IPS DF 6.9 (cell line): ENCODE data around the gene VWA2.

Source experiments
- DNase-seq: peaks from one replicate; pipeline ENCODE4 v3.0.0-alpha.2; 2013; ENCODE audit warnings: low read depth, low spot score
- H3K27ac ChIP-seq: one replicate; pipeline ENCODE4 v1.5.1; 2013; ENCODE audit warnings: low read length, control low read depth
- H3K27me3 ChIP-seq: 2 replicates; pipeline ENCODE4 v1.6.1; 2013; ENCODE audit warnings: mild to moderate bottlenecking, low read length; ENCODE audit not compliant: control insufficient read depth, insufficient read depth
- H3K36me3 ChIP-seq: 2 replicates; pipeline ENCODE4 v1.6.1; 2013; ENCODE audit warnings: low read length; ENCODE audit not compliant: control insufficient read depth, insufficient read depth
- H3K4me1 ChIP-seq: 2 replicates; pipeline ENCODE4 v1.6.1; 2013; ENCODE audit warnings: low read length; ENCODE audit not compliant: control insufficient read depth, insufficient read depth
- H3K4me3 ChIP-seq: 2 replicates; pipeline ENCODE4 v1.5.1; 2013; ENCODE audit warnings: mild to moderate bottlenecking, low read length
- H3K9me3 ChIP-seq: 2 replicates; pipeline ENCODE4 v1.6.1; 2013; ENCODE audit warnings: low read length, inconsistent platforms; ENCODE audit not compliant: control insufficient read depth, insufficient read depth
- WGBS: extraction: QIAGEN DNeasy Blood & Tissue Kit; methylation state at CpG from one replicate; pipeline ENCODE4 v1.1.7; 2013; ENCODE audit warnings: mixed read lengths, missing lambda C conversion rate; ENCODE audit not compliant: insufficient read length, insufficient coverage; 5-methylcytosine and 5-hydroxymethylcytosine counted together

VWA2 gene

DNA sequence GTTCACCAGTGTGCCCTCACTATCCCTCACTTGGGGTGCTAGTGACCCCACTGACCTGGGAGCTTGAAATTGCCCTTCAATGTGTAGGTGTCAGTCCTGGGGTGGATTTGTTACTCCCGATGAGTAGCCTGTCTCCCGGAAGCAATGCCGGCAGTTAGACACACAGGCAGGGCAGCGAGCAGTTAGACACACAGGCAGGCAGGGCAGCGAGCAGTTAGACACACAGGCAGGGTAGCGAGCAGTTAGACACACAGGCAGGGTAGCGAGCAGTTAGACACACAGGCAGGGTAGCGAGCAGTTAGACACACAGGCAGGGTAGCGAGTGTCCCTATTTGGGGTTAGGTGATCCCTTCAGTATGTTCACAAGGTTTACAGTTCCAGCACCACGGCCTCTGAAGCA lies 44.0 kb downstream of the VWA2 start:
- H3K36me3 ChIP-seq = no peaks in the 10 kb centered on the region
- H3K27ac ChIP-seq = no peak overlapping the region
- no peak overlapping the region for H3K4me3 ChIP-seq
- no peaks in the 10 kb centered on the region for H3K27me3 ChIP-seq
- no peak for DNase-seq
- WGBS = no CpG with 5 or more reads among the region's 10 CpGs
- no peaks in the 10 kb centered on the region for H3K9me3 ChIP-seq
- no peaks in the 10 kb centered on the region for H3K4me1 ChIP-seq

- Histone ChIP-seq H3K4me1 (no peaks in the 10 kb centered on the region), H3K9me3 (no peaks in the 10 kb centered on the region; the same call in 1 of the 2 replicates), H3K27ac (no peak overlapping the region), H3K4me3 (no peak overlapping the region), H3K36me3 (no peaks in the 10 kb centered on the region; the same call in 1 of the 2 replicates), H3K27me3 (no peaks in the 10 kb centered on the region)
- no peak for DNase-seq
- no CpG with 5 or more reads among the region's 6 CpGs for WGBS
Observed at GRCh38 chr10:114283535-114284234, 44.6 kb downstream of the VWA2 start.

DNA sequence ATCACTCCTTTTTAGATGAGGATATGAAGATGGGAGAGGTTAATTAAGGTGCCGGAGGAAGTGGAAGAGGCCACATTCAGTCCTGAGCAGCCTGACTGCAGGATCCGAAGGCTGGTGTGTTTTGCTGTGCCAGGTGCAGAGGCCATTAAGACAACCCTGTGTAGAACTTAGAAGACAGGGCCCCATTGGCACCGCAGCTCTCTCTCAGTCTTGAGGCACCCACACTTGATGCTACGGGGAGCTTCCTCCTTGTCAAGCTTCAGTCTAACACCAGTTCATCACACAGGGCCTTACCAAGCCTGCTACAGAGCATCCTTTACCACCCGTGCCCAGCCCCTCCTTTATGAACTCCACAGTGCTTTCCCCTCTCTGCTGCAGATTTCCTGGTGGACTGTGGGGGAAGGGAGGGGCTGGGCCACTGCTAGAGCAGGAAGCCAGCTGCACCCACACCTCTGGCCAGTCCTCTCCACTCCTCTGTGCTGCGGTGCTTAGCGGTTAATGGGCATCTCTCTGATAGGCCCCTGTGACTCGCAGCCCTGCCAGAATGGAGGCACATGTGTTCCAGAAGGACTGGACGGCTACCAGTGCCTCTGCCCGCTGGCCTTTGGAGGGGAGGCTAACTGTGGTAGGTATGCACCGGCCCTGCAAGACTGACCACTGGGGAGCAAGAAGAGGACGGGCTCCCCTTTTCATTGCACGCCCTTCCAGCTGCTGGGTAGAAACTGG lies 45.5 kb downstream of the VWA2 start:
- Histone ChIP-seq H3K36me3 (no peaks in the 10 kb centered on the region; the same call in 1 of the 2 replicates), H3K27ac (no peak overlapping the region), H3K9me3 (no peaks in the 10 kb centered on the region; the same call in 1 of the 2 replicates), H3K4me1 (no peaks in the 10 kb centered on the region), H3K4me3 (no peak overlapping the region), H3K27me3 (no peaks in the 10 kb centered on the region)
- no peak for DNase-seq
- WGBS = no CpG with 5 or more reads among the region's 13 CpGs

DNA sequence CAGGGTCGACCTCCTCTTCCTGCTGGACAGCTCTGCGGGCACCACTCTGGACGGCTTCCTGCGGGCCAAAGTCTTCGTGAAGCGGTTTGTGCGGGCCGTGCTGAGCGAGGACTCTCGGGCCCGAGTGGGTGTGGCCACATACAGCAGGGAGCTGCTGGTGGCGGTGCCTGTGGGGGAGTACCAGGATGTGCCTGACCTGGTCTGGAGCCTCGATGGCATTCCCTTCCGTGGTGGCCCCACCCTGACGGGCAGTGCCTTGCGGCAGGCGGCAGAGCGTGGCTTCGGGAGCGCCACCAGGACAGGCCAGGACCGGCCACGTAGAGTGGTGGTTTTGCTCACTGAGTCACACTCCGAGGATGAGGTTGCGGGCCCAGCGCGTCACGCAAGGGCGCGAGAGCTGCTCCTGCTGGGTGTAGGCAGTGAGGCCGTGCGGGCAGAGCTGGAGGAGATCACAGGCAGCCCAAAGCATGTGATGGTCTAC lies 46.9 kb downstream of the VWA2 start:
- WGBS = no CpG with 5 or more reads among the region's 31 CpGs
- no peak overlapping the region for H3K27ac ChIP-seq
- no peaks in the 10 kb centered on the region for H3K27me3 ChIP-seq
- H3K9me3 ChIP-seq = no peaks in the 10 kb centered on the region; the same call in 1 of the 2 replicates
- no peak overlapping the region for H3K4me3 ChIP-seq
- H3K36me3 ChIP-seq = no peaks in the 10 kb centered on the region; the same call in 1 of the 2 replicates
- H3K4me1 ChIP-seq = no peaks in the 10 kb centered on the region
- no peak for DNase-seq

- H3K27me3 ChIP-seq = no peaks in the 10 kb centered on the region
- WGBS = no CpG with 5 or more reads among the region's 8 CpGs
- no peak overlapping the region for H3K4me3 ChIP-seq
- no peak for DNase-seq
- H3K9me3 ChIP-seq = no peaks in the 10 kb centered on the region; the same call in 1 of the 2 replicates
- H3K36me3 ChIP-seq = no peaks in the 10 kb centered on the region; the same call in 1 of the 2 replicates
- no peak overlapping the region for H3K27ac ChIP-seq
- H3K4me1 ChIP-seq = no peaks in the 10 kb centered on the region
Observed at GRCh38 chr10:114286921-114287320, 47.9 kb downstream of the VWA2 start.

GRCh38 chr10:114288424-114289095 lies 49.5 kb downstream of the VWA2 start:
- no peaks in the 10 kb centered on the region; the same call in 1 of the 2 replicates for H3K9me3 ChIP-seq
- WGBS = no CpG with 5 or more reads among the region's 11 CpGs
- H3K4me1 ChIP-seq = no peaks in the 10 kb centered on the region
- H3K27ac ChIP-seq = no peak overlapping the region
- no peaks in the 10 kb centered on the region for H3K27me3 ChIP-seq
- DNase-seq = no peak
- H3K4me3 ChIP-seq = no peak overlapping the region
- no peaks in the 10 kb centered on the region; the same call in 1 of the 2 replicates for H3K36me3 ChIP-seq

- Histone ChIP-seq H3K27me3 (no peaks in the 10 kb centered on the region), H3K9me3 (no peaks in the 10 kb centered on the region; the same call in 1 of the 2 replicates), H3K4me1 (no peaks in the 10 kb centered on the region), H3K36me3 (no peaks in the 10 kb centered on the region; the same call in 1 of the 2 replicates), H3K4me3 (no peak overlapping the region), H3K27ac (no peak overlapping the region)
- WGBS = no CpG with 5 or more reads among the region's 16 CpGs
- DNase-seq = no peak
Observed at GRCh38 chr10:114289096-114289436, 50.0 kb downstream of the VWA2 start.

- Histone ChIP-seq H3K27ac (no peak overlapping the region), H3K27me3 (no peaks in the 10 kb centered on the region), H3K36me3 (no peaks in the 10 kb centered on the region; the same call in 1 of the 2 replicates), H3K9me3 (no peaks in the 10 kb centered on the region; the same call in 1 of the 2 replicates), H3K4me3 (no peak overlapping the region), H3K4me1 (no peaks in the 10 kb centered on the region)
- no peak for DNase-seq
- WGBS = no CpG with 5 or more reads among the region's 10 CpGs
Observed at GRCh38 chr10:114290038-114290437, 51.0 kb downstream of the VWA2 start.

- Histone ChIP-seq H3K4me1 (no peaks in the 10 kb centered on the region), H3K36me3 (no peaks in the 10 kb centered on the region; the same call in 1 of the 2 replicates), H3K4me3 (no peak overlapping the region), H3K9me3 (no peaks in the 10 kb centered on the region; the same call in 1 of the 2 replicates), H3K27ac (no peak overlapping the region), H3K27me3 (no peaks in the 10 kb centered on the region)
- no peak for DNase-seq
- WGBS = no CpG with 5 or more reads among the region's 7 CpGs
Observed at GRCh38 chr10:114291076-114291475, 52.0 kb downstream of the VWA2 start.

DNA sequence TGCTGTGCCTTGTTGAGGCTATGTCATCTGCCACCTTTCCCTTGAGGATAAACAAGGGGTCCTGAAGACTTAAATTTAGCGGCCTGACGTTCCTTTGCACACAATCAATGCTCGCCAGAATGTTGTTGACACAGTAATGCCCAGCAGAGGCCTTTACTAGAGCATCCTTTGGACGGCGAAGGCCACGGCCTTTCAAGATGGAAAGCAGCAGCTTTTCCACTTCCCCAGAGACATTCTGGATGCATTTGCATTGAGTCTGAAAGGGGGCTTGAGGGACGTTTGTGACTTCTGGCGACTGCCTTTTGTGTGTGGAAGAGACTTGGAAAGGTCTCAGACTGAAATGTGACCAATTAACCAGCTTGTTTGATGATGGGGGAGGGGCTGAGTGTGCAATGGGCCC lies 52.5 kb downstream of the VWA2 start:
- DNase-seq = no peak

More for the DNA sequence above, 52.5 kb downstream of the VWA2 start:
- Histone ChIP-seq H3K4me1 (no peaks in the 10 kb centered on the region), H3K36me3 (no peaks in the 10 kb centered on the region; the same call in 1 of the 2 replicates), H3K27me3 (no peaks in the 10 kb centered on the region), H3K27ac (no peak overlapping the region), H3K9me3 (no peaks in the 10 kb centered on the region; the same call in 1 of the 2 replicates), H3K4me3 (no peak overlapping the region)
- no CpG with 5 or more reads among the region's 8 CpGs for WGBS
